HPDE6-E6E7 (cell line): ENCODE data around the gene BRAF.
"Not testable (repeated sequence)": the region's sequence is repeated elsewhere in the genome, so short reads cannot be mapped to it uniquely, and the experiment has no call there.

Source experiments
- DNase-seq: peaks from one replicate; pipeline ENCODE4 v3.0.0; 2011; ENCODE audit warnings: missing footprints; ENCODE audit errors: extremely low spot score

The BRAF gene

DNA sequence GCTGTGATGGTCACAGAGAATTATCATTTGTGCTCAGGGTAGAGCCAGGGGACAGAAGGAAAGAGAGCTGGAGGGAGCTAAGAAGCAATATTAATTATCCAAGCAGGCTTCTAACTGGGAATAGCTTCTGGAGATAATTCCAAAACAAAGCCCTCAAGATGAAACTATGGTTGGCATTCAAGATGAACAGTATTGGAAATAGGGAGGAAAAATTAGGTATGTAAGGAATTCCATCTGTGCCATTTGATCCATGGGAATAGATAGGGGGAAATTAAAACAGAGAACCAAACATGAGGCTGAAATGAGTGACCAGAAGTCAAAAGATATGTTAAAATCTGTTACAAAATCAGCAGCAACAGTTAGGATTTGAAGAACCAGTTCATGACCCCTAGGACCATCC lies 152.9 kb downstream of the BRAF start:
- DNase-seq = no peak

DNA sequence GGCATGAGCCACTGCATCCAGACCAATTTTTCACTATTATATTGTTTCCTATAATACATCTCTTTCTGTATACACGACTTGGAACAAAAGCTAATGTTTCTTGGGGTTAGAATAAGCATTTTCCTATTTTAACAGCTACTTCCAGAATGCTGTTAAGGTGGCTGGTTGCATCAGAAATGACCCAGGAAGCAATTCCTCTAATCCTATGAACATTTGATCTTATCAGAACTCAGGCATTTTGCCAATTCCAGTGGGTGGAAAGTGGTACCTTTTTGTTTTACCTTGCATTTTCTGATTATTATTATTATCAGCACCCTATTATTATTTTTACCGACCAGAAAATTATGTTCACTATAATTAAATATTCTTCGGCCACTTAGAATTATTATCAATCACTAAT lies 154.9 kb downstream of the BRAF start:
- no peak for DNase-seq

DNA sequence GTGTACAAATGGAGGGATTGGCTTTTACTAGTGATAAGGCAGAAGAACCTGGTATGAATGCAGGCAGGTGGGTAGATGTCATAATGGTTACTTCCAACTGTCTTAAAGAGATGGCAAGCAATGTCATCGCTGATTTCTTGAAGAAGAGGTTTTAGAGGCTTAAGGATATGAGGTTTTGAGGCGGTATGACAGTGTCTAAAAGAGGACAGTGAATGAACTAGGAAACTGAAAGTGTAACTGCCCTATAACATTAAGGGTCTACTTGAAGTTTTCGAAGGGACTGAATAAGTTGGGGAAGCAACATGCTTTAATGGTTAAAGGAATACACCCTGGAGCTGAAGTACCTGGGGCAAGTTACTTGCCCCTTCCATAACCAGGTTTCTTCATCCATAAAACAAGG lies 157.3 kb downstream of the BRAF start:
- no peak for DNase-seq

DNA sequence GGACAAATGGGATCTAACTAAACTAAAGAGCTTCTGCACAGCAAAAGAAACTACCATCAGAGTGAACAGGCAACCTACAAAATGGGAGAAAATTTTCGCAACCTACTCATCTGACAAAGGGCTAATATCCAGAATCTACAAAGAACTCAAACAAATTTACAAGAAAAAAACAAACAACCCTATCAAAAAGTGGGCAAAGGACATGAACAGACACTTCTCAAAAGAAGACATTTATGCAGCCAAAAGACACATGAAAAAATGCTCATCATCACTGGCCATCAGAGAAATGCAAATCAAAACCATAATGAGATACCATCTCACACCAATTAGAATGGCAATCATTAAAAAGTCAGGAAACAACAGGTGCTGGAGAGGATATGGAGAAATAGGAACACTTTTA lies 159.3 kb downstream of the BRAF start:
- not testable (repeated sequence) for DNase-seq

DNA sequence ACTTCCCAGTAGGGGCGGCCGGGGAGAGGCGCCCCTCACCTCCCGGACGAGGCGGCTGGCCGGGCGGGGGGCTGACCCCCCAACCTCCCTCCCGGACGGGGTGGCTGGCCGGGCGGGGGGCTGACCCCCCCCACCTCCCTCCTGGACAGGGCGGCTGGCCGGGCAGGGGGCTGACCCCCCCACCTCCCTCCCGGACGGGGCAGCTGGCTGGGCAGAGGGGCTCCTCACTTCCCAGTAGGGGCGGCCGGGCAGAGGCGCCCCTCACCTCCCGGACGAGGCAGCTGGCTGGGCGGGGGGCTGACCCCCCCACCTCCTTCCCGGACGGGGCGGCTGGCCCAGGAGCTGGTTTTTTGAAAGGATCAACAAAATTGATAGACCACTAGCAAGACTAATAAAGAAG lies 161.6 kb downstream of the BRAF start:
- DNase-seq = not testable (repeated sequence)

DNA sequence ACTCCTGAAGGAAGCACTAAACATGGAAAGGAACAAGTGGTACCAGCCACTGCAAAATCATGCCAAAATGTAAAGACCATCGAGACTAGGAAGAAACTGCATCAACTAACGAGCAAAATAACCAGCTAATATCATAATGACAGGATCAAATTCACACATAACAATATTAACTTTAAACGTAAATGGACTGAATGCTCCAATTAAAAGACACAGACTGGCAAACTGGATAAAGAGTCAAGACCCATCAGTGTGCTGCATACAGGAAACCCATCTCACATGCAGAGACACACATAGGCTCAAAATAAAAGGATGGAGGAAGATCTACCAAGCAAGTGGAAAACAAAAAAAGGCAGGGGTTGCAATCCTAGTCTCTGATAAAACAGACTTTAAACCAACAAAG lies 163.4 kb downstream of the BRAF start:
- DNase-seq = not testable (repeated sequence)

DNA sequence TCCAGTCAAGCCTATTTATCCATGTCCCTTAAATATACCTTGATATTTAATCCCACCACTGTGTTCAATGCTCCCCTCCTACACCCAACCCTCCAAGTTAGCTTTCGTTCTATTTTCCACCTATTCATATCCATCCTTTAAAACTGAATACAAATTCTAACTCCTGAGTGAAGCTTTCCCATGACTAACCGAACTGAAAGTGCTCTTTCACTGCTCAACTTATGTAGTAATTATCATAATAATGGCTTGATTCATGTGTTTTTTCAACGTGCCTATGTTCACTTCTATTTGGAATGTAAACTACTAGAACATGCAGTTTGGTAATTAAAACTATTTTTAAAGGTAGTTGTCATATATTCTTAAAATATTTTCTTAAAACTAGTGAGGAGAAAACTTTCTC lies 170.2 kb downstream of the BRAF start:
- no peak for DNase-seq

DNA sequence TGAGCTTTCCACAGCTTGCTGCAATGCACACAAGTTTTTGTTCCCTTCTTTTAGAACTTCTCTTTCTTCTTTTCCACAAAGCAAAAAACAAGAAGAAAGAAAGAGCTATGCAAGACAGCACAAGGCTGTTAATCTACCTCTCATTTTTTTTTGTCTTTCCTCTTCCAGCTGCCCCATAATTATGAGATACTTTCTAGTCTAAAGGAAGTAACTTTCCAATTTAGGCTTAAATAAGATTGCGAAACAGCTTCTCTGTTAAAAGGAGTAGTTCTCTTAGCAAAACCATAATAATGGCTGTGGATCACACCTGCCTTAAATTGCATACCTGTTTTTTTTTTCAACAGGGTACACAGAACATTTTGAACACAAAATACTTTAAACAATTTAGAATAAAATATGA lies 172.2 kb downstream of the BRAF start:
- DNase-seq = no peak

DNA sequence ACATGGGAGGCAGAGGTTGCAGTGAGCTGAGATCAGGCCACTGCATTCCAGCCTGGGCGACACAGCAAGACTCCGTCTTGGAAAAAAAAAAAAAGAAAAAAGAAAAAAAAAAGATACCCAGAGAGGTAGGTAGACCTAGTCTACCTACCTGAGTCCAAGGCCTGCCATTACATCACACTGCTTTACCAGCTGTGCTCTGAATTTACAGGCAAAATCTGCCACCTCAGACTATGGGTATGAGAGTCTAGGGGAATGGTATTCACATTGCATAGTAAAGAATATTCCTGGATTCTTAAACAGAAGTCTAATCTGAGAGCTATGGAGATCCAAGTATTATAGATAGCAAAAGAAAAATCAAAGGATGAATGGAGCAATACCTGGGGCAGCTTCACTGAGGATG lies 178.0 kb downstream of the BRAF start:
- no peak for DNase-seq

DNA sequence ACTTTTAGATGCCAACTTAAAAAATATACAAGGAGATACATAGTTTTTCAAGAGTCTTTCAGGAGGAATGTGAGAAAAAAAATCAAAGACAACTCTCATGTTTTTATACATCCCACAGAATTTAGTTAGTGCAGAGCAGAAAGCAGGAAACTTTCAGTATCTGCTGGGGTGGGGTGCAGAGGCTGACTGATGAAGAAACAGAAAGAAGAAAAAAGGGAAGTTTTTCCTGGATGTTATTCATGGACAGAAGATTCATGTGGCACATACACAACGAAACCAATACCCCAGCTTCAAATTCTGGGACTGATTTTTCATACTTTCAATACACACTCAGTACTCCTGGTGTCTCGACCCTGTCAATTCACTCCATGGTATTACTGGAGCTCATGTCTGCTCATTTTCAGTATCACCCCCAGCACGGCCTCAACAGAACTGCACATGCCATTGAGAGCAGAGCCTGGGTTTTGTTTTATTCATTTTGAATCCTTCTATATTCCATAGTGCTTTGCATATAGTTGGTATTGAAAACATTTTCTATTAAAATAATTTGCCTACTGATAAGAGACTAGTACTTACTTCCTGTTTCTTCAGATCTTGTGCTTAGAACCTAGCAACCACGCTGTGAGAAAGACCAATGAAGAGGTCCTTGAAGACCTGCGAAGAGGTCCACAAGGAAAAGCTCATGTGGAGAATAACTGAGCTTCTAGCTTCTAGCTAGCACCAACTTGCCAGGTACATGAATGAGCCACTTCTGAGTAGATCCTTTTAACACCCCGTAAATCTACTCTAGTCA lies 179.3 kb downstream of the BRAF start:
- no peak for DNase-seq

DNA sequence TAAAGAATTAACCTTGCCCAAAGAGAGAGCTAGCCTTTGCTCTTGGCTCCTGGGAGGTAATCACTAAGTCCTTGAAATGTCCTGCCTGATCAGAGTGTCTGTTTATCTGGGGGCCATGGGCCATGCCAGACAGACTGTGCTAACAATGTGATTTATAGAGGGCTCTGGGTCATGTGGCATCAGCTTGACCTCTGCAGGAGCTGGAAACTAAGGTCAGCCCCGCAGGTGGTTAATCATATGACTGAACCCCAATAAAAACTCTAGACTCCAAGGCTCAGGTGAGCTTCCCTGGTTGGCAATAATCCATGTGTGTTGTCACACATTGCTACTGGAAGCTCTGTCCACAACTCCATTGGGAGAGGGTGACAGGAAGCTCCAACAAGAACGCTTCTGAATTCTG lies 180.7 kb downstream of the BRAF start:
- no peak for DNase-seq

DNA sequence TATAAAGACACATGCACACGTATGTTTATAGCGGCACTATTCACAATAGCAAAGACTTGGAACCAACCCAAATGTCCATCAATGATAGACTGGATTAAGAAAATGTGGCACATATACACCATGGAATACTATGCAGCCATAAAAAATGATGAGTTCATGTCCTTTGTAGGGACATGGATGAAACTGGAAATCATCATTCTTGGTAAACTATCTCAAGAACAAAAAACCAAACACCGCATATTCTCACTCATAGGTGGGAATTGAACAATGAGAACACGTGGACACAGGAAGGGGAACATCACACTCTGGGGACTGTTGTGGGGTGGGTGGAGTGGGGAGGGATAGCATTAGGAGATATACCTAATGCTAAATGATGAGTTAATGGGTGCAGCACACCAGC lies 181.5 kb downstream of the BRAF start:
- not testable (repeated sequence) for DNase-seq

DNA sequence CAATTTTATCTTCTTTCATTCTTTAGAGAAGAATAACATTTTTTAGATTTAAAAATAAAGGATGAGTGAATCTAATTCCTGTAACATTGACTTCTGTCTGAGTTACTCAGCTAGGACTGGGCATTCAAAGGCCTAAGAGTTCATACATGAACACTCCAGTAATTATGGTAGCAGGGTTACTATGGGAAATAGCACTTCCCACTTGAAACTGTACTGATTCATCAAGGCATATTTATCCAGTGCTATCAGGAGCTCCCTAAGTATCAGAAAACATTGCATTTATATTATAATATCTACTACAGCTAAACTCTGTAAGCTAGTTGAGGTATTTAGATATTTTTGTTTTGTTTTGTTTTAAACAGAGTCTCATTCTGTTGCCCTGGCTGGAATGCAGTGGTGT lies 186.4 kb downstream of the BRAF start:
- no peak for DNase-seq

DNA sequence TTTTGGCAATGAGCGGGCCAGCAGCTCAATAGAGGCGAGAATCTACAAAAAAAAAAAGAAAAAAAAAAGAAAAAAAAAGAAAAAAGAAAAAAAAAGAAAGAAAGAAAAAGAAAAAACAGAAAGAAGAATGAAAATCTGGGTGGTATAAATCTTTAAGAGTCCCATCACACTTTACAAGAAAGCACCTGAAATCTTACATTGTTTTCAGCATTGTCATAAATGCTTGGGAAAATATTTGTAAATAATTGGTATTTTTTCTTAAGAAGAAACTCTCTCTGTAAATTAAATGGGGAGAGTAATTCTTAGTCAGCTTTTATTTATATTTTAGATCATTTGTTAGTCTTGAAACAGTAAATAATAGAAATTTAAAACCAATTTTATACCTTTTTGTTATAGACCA lies 190.0 kb downstream of the BRAF start:
- no peak for DNase-seq

DNA sequence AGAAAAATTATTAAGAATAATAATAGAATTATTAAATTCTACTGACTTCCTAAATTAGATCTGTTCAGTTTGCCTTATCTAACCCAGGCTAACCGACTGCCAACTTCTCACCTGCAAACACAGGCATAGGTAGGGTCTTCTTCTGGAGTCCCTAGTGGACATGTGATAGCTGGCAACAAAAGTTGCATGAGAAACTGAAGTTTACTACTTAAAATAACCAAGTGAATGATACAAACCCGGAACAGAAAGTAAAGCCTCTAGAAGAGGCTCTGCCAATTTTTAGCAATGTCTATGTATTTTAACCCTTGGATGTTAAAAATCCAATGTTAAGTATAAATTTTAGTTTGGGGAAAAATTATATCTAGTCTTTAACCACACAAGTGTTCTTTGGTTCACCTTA lies 190.6 kb downstream of the BRAF start:
- DNase-seq = no peak

DNA sequence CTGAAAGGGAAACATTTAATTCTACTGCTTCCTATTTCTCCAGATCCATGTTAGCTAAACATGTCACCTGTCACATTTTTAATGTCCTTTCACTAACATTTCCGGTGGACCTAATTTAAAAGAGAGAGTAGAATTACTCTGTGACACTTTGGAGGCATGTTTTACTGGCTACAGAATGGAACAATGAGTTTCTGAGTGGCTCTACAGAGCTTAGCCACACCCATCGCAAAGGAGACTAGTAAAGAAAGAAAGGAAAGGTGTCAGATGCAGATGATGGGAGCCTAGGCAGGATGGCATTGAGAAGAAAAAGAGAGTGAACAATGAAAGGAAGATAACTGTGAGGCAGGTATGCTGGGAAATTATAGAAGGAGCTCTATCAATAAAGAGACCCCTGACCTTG lies 192.3 kb downstream of the BRAF start:
- DNase-seq = no peak

DNA sequence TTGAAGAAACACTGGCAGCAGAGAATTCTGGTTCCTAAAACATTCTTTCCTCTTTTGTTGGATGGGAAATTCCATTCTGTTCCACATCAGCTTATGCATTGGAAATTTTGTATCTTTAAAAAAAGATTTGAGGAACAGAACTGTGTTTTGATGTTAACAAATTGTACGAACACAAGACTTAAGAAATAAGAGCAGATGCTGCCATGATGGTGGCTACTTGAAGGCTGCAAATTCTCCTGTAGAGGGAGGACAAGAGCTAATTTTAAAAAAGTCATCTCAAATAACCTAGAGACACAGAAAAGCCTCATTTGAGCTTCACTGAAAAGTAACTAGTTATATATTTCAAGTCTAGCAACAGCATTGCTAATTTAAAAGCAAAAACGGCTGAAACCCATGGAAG lies 198.4 kb downstream of the BRAF start:
- no peak for DNase-seq

DNA sequence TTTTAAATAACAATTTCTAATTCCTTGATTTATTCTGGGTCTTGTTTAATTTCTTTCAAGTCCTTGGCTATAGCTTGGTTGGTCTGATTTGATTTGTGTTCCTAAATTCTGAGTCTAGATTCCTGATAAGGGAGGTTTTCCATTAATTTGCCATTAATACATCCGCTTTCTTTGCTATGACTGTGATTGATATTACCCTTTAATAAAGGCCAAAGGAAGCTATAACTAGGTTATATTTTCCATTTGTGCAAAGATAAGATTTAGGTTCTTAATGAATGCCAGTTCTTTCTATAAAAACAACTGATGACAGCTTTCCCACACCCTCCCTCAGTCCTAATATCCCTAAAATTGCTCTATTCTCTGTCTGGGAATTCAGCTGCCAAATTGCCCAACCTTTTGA lies 200.0 kb downstream of the BRAF start:
- no peak for DNase-seq

DNA sequence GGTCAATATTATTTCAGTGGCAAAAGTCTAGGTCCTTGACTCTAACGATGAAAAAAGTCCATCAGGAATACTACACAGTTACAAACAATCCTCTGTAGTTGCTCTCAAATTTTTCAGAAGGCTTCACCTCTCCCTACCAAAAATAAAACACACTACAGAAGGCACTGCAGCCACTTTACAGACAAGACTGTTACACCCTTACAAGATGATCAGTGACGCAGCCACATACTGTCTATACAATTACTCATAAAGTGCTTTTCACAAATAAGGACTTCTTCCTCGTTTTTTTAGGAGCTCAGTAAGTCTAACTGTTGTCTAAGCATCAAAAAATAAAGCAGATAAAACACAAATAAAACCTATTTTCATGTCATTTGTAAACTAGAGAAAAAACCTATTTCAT lies 201.2 kb downstream of the BRAF start:
- no peak for DNase-seq

DNA sequence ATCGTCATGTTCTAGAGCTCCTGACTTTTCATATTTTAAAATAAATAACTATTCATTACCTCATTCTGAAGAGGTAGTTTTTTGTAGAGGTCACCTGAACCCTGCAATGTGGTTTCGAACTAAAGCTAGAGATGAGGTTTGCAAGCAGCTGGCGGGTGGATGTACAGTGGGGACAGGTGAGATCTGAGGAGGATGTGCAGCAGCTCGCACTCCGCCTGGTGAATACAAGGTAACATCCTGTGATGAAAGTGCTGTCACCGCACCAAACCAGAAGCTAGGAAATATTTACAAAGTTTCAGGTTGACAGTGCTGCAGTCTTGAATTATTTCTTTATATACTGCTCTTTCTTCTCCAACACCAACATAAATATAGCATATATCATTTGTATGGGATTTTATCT lies 201.7 kb downstream of the BRAF start:
- no peak for DNase-seq

DNA sequence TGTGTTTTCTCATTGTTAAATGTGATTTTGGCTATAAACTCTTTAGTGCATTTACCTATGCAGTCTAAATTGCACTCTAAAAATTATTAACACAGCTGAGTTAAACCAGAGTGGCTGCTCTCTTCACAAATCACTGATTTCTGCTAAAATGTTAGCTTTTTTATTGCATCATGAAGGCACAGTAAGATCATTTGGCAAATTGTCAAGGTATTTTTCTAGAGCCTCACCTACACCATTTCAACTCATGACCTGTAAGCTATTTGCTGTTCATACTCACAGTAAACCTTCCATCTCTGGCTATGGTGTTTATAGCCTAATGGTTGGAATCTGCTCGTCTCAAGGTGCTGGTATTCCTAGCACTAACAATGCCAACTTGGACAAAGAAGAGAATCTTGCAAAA lies 202.5 kb downstream of the BRAF start:
- DNase-seq = no peak

DNA sequence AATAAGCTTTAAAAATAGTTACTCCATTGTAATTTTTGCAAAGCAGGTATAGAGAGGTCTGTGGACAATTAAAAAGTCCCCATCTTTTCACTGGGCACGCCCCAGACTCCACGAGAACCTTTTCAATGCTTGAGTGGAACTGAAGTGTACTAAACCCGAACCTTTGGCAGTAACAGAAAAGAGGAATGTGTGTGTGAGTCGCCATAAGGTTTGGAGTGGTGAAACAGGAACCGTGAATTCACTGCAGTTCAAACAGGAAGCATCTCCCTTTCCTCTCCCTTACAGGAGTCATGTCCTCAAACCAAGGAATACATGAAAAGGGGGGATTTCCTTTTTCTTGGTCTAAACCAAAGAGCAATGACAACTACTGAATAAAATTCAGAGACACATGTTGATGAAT lies 205.0 kb downstream of the BRAF start:
- no peak for DNase-seq

DNA sequence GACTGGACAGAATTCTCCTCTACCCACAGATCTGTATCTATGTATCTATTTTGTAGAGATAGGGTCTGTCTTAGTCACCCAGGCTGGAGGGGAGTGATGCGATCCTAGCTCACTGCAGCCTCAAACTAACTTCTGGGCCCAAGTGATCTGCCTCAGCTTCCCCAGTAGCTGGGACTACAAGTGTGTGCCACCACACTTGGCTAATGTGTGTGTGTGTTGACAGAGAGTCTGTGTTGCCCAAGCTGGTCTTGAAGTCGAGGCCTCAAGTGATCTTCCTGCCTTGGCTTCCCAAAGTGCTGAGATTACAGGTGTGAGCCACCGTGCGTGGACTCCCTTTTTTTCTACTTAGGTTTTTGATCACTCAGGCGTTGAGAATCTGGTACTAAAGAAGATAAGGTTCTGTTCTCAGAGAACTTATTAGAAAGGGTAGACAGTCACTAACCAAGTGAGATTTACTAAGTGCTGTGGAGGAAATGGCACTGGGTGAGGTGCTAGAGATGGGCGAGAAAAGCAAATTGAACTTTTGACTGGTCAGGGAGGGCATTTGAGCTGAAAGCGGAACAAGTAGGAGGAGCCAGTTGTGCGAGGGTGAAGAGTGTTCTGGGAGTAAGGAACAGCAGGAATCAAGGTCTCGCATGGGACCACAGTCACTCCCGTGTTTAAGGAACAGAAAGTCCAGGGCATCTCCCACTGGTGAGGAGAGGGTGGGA lies 210.2 kb downstream of the BRAF start:
- no peak for DNase-seq

DNA sequence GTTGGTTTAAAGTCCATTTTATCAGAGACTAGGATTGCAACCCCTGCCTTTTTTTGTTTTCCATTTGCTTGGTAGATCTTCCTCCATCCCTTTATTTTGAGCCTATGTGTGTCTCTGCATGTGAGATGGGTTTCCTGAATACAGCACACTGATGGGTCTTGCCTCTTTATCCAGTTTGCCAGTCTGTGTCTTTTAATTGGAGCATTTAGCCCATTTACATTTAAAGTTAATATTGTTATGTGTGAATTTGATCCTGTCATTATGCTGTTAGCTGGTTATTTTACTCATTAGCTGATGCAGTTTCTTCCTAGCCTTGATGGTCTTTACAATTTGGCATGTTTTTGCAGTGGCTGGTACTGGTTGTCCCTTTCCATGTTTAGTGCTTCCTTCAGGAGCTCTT lies 212.3 kb downstream of the BRAF start:
- DNase-seq = not testable (repeated sequence)
